B cell (primary cell): Measurements from ENCODE around the gene TMEM94.

Experiments used
- EZH2 ChIP-seq: IDR thresholded peaks from 2 replicates; pipeline ENCODE4 v1.6.1; 2012; ENCODE audit warnings: borderline replicate concordance, low read depth, mild to moderate bottlenecking, moderate library complexity, low read length; ENCODE audit not compliant: insufficient read depth, poor library complexity, severe bottlenecking
- TF ChIP-seq, protein P1 (sequence below): fragments of 200-600 bp; IDR thresholded peaks from one replicate; pipeline ENCODE4 v1.8.0; 2022; ENCODE audit warnings: antibody characterized with exemption, mild to moderate bottlenecking

DNA sequence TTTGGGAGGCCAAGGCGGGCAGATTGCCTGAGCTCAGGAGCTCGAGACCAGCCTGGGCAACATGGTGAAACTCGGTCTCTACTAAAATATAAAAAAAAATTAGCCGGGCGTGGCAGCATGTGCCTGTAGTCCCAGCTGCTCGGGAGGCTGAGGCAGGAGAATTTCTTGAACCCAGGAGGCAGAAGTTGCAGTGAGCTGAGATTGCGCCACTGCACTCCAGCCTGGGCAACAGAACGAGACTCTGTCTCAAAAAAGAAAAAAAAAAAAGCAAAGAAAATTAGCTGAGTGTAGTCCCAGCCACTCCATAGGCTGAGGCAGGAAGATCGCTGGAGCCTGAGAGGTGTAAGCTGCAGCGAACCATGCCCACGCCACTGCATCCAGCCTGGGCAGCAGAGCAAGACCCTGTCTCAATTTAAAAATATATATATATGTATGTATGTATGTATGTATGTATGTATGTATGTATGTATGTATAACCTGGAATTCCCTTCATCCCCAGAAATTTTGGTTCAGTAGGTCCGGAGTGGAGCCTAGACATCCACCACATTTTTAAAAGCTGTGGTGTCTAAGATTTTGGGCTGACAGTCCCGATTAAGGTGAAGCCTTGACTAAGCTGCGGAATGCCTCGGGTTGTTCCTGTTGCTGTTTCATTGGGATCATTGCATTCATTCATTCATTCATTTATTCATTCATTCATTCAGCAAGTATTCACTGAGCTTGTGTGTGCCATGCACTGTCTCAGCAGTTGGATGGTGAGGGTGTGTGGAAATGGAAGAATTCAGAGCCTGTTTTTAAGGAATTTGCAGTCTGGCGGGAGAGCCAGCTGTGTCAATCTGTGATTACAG lies 25.9 kb downstream of the TMEM94 start:
- TF ChIP-seq, protein P1, sequence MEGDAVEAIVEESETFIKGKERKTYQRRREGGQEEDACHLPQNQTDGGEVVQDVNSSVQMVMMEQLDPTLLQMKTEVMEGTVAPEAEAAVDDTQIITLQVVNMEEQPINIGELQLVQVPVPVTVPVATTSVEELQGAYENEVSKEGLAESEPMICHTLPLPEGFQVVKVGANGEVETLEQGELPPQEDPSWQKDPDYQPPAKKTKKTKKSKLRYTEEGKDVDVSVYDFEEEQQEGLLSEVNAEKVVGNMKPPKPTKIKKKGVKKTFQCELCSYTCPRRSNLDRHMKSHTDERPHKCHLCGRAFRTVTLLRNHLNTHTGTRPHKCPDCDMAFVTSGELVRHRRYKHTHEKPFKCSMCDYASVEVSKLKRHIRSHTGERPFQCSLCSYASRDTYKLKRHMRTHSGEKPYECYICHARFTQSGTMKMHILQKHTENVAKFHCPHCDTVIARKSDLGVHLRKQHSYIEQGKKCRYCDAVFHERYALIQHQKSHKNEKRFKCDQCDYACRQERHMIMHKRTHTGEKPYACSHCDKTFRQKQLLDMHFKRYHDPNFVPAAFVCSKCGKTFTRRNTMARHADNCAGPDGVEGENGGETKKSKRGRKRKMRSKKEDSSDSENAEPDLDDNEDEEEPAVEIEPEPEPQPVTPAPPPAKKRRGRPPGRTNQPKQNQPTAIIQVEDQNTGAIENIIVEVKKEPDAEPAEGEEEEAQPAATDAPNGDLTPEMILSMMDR = no peak
- no peak for TF ChIP-seq EZH2
